RCC 7860 (cell line): Measurements from ENCODE around the gene COP1.

Source experiments
- DNase-seq: peaks from one replicate; pipeline ENCODE4 v3.0.0-alpha.2; 2015; ENCODE audit warnings: low spot score
- FAIRE-seq: peaks from 2 replicates; lab custom pipeline; 2012; peaks lifted over from hg19 to GRCh38; lab: Jason Lieb, UNC

Gene COP1

GRCh38 chr1:175904808-175905207 is 302.3 kb downstream of the COP1 start:
- no peak for FAIRE-seq

GRCh38 chr1:175902281-175902680 is 304.8 kb downstream of the COP1 start:
- no peak for FAIRE-seq
- no peak for DNase-seq

More at GRCh38 chr1:175904808-175905207, 302.3 kb downstream of the COP1 start:
- no peak for DNase-seq

GRCh38 chr1:175901076-175901836 is 305.8 kb downstream of the COP1 start:
- FAIRE-seq = no peak
- no peak for DNase-seq

GRCh38 chr1:175900171-175900570 is 306.9 kb downstream of the COP1 start:
- FAIRE-seq = no peak
- DNase-seq = no peak

- DNase-seq (no peak), FAIRE-seq (no peak)
Measured at GRCh38 chr1:175895966-175896365, 311.1 kb downstream of the COP1 start.
